AG09319 (cell line): ENCODE data around the gene CDCA5.

Source experiments
- DNase-seq: peaks from one replicate; pipeline ENCODE4 v3.0.0-alpha.2; 2010; ENCODE audit warnings: low read depth; ENCODE audit errors: extremely low read depth
- CTCF ChIP-seq: IDR thresholded peaks from 2 replicates; pipeline ENCODE4 v1.5.1; 2011; ENCODE audit warnings: low read depth, mild to moderate bottlenecking, inconsistent platforms, low read length, moderate library complexity

Gene CDCA5

GRCh38 chr11:65063532-65063931, 20.3 kb downstream of the CDCA5 start:
- no peak for TF ChIP-seq CTCF
- no peak for DNase-seq

- TF ChIP-seq CTCF: peak; percentile 33
- no peak for DNase-seq
Measured at GRCh38 chr11:65060913-65061408, 22.9 kb downstream of the CDCA5 start.

GRCh38 chr11:65059959-65060824, 23.6 kb downstream of the CDCA5 start:
- DNase-seq: no peak
- TF ChIP-seq CTCF: no peak

- DNase-seq: no peak
- TF ChIP-seq CTCF: no peak
Measured at GRCh38 chr11:65059523-65059922, 24.3 kb downstream of the CDCA5 start.

GRCh38 chr11:65058419-65059054, 25.3 kb downstream of the CDCA5 start, which contains the start of gene NAALADL1:
TSS of gene NAALADL1 (minus strand) at chr11:65058553. CDS start at chr11:65058521, 32 bp downstream.
- TF ChIP-seq CTCF: no peak
- DNase-seq: no peak

GRCh38 chr11:65058012-65058411, 25.8 kb downstream of the CDCA5 start:
- DNase-seq: no peak
- no peak for TF ChIP-seq CTCF

- TF ChIP-seq CTCF: no peak
- no peak for DNase-seq
Measured at GRCh38 chr11:65057526-65057925, 26.3 kb downstream of the CDCA5 start.
